Activated B cell treated with CpG ODN at 0.5 μM for 24 hours (primary cell): ENCODE results near the gene RNF126. TPM values are rescaled to one million over a fixed set of nuclear protein-coding genes. Genes with fewer than 3 reads are reported as not detected.

Experiments used
- ATAC-seq: fragments of 200-7000 bp; cut with Tn5 transposase; one replicate; pipeline ENCODE4 v1.10.0; 2021; ENCODE audit warnings: low read depth, mild to moderate bottlenecking, moderate library complexity
- CTCF ChIA-PET: fragments of 350-600 bp; sonication (Branson Sonifier 250); formaldehyde crosslinking; loops from one replicate; lab custom pipeline; 2021; ENCODE audit warnings: antibody characterized with exemption; lab: Charles Lee
- POLR2A ChIA-PET: fragments of 350-600 bp; sonication (Branson Sonifier 250); formaldehyde crosslinking; loops from one replicate; lab custom pipeline; 2021; ENCODE audit warnings: antibody characterized with exemption; lab: Charles Lee
- DNase-seq: peaks from one replicate; pipeline ENCODE4 v3.0.0; 2022
- H3K27ac Mint-ChIP-seq: one replicate; pipeline ENCODE4 v1.8.0; 2020; ENCODE audit warnings: mixed read lengths
- H3K27me3 Mint-ChIP-seq: one replicate; pipeline ENCODE4 v1.8.0; 2021; ENCODE audit warnings: mixed read lengths
- H3K36me3 Mint-ChIP-seq: one replicate; pipeline ENCODE4 v1.8.0; 2021; ENCODE audit warnings: low read depth, mixed read lengths
- H3K4me1 Mint-ChIP-seq: one replicate; pipeline ENCODE4 v1.8.0; 2021; ENCODE audit warnings: mixed read lengths
- H3K4me3 Mint-ChIP-seq: one replicate; pipeline ENCODE4 v1.8.0; 2020; ENCODE audit warnings: mild to moderate bottlenecking, mixed read lengths
- H3K9me3 Mint-ChIP-seq: one replicate; pipeline ENCODE4 v1.8.0; 2020; ENCODE audit warnings: mixed read lengths
- intact Hi-C: fragments of 100-400 bp; cut with micrococcal nuclease; formaldehyde crosslinking; loops from one replicate; pipeline ENCODE4 v1.15.1; 2024
- total RNA-seq: library from RNA; stranded (reverse); gene quantifications from 2 replicates; pipeline ENCODE4 v1.2.3, GENCODE V29; 2022
- TF ChIP-seq, protein P1 (sequence below): fragments of 200-600 bp; IDR thresholded peaks from one replicate; pipeline ENCODE4 v1.8.0; 2022; ENCODE audit warnings: antibody characterized with exemption, mild to moderate bottlenecking

Gene RNF126
- total RNA-seq, 1 donor from 2014 or later, result 82.7 TPM

DNA sequence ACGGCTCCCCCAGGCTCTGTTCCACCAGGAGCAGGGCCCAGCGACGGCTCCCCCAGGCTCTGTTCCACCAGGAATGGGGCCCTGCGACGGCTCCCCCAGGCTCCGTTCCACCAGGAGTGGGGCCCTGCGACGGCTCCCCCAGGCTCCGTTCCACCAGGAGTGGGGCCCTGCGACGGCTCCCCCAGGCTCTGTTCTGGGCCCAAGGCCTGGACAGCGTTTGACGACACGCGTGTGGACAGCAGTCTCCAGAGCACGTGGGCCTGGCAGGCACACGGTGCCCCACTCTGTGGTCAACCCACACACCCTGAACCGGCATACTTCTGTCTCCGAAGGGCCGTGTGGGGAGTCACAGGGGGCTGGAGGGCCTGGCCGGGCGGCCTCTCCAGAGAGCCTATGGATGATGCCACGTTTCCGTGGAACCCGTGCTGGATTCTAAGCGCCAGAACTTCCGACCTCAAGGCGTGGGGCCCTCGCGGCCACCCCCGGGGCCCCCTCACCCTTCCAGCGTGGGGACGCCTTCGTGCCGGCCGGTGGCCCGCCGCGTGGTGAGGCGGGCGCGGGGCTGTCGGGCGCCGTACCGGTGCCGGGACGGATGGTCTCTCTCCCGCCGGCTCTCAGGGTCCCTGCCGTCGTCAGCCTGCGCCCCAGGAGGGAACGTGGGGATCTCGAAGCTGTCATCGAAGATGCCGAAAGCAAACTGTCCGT lies 11.7 kb downstream of the RNF126 start:
- Mint-ChIP-seq H3K4me3 (no peak overlapping the region), H3K9me3 (no peaks in the 10 kb centered on the region), H3K27ac (no peak overlapping the region), H3K27me3 (no peaks in the 10 kb centered on the region), H3K36me3 (peaks cover 47% of the 10 kb centered on the region), H3K4me1 (peaks cover 20% of the 10 kb centered on the region)
- intact Hi-C loops, result no loop called here
- ATAC-seq, result no peak
- TF ChIP-seq, protein P1, sequence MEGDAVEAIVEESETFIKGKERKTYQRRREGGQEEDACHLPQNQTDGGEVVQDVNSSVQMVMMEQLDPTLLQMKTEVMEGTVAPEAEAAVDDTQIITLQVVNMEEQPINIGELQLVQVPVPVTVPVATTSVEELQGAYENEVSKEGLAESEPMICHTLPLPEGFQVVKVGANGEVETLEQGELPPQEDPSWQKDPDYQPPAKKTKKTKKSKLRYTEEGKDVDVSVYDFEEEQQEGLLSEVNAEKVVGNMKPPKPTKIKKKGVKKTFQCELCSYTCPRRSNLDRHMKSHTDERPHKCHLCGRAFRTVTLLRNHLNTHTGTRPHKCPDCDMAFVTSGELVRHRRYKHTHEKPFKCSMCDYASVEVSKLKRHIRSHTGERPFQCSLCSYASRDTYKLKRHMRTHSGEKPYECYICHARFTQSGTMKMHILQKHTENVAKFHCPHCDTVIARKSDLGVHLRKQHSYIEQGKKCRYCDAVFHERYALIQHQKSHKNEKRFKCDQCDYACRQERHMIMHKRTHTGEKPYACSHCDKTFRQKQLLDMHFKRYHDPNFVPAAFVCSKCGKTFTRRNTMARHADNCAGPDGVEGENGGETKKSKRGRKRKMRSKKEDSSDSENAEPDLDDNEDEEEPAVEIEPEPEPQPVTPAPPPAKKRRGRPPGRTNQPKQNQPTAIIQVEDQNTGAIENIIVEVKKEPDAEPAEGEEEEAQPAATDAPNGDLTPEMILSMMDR, result no peak
- no peak for DNase-seq
- CTCF ChIA-PET, result interaction anchor here (1.3 kb wide), 1 partner anchor 67 kb away, joined by 3 read pairs; no protein-coding TSS in a partner anchor
- POLR2A ChIA-PET, result no interaction called here

DNA sequence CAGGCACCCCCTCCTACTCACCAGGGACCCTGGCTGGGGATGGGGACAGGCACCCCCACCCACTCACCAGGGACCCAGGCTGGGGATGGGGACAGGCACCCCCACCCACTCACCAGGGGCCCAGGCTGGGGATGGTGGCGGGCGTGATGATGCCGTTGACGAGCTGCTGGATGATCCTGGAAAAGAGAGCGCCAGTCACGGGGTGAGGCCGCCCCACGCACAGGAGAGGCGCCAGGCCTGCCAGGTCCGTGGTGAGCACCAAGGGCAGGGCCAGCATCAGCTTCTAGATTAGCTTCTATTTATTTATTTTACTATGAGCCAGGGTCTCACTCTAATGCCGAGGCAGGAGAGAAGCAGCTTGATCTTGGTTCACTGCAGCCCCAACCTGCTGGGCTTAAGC lies 12.9 kb downstream of the RNF126 start:
- Mint-ChIP-seq H3K4me3 (no peak overlapping the region), H3K9me3 (no peaks in the 10 kb centered on the region), H3K4me1 (peaks cover 13% of the 10 kb centered on the region), H3K36me3 (peaks cover 42% of the 10 kb centered on the region), H3K27ac (no peak overlapping the region), H3K27me3 (no peaks in the 10 kb centered on the region)
- intact Hi-C loops, result no loop called here
- DNase-seq, result no peak
- POLR2A ChIA-PET, result interaction anchor here (3.6 kb wide), 1 partner anchor 10 kb away, joined by 21 read pairs; no protein-coding TSS in a partner anchor
- CTCF ChIA-PET, result interaction anchor here (1.3 kb wide), 1 partner anchor 66 kb away, joined by 3 read pairs; no protein-coding TSS in a partner anchor
- TF ChIP-seq, protein P1, result no peak
- ATAC-seq, result no peak

DNA sequence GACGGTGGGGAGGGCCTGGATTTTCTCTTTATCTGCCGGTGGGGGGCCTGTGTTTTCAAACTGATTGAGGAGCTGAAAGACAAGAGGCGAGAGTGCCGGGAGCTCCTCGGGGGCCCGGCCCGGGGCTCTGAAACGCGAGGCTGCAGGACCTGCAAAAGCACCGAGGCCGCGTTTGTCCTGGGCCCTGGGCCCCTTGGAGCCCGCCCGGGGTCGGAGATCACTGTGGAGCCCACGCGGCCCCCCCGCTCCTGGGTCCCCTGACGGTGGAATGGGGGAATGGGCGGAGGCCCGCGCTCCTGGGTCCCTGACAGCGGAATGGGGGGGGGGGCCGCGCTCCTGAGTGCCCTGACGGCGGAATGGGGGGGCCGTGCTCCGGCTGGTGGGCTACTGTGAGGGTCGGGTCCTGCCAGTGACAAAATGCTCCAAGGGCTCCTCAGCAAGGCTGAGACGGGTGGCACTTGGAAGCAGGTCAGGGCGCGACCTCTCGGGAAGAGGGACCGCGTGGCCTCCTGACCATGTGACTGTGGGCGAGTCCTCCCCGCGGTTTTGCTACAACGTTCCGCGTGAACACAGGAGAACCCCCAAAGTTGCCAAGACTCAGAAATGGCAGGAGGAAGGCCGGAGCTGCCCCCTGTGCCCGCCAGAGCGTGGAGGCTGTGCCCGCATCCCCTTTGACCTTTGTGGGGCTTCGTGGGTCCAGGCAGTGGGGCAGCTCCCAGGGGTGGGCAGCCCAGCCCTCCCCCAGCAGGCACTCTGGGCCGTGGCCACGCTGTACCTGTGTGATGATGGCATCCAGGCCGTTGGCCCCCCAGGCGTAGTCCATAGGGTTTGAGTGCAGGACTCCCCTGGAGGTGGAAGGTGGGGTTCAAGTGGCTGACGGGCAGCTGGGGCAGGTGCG lies 13.9 kb downstream of the RNF126 start:
- Mint-ChIP-seq H3K9me3 (no peaks in the 10 kb centered on the region), H3K36me3 (peaks cover 42% of the 10 kb centered on the region), H3K4me3 (no peak overlapping the region), H3K27me3 (no peaks in the 10 kb centered on the region), H3K4me1 (peaks cover 14% of the 10 kb centered on the region), H3K27ac (peak overlapping the region; percentile 59)
- ChIA-PET POLR2A (interaction anchor here (1.0 to 3.6 kb wide), 2 partner anchors 11 to 15 kb away, joined by 4 to 21 read pairs; partner anchors contain the start of gene POLRMT), CTCF (no interaction called here)
- DNase-seq (no peak), ATAC-seq (no peak)
- intact Hi-C loops, result no loop called here
- TF ChIP-seq, protein P1, result no peak

DNA sequence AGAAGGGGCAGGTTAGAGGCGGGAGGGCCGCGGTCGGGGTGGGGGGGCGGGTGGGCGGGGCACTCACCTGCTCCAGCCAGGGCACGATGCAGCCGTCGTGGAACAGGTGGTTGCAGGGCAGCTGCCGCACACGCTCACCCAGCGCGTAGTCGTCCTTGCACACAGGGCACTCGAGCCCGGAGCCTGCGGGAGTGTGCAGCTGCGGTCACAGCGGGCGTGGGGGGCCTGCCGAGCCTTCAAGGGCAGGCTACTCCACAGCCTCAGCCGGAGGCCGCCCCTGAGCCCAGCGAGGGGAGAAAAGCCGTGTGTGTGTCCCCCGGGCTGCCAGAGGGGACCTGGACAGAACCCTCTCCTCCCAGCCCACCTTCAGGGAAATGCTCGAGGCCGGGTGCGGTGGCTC lies 14.7 kb downstream of the RNF126 start:
- ATAC-seq, result no peak
- POLR2A ChIA-PET, result interaction anchor here (1.0 to 3.6 kb wide), 2 partner anchors 12 to 15 kb away, joined by 4 to 21 read pairs; partner anchors contain the start of gene POLRMT
- Mint-ChIP-seq H3K36me3 (peaks cover 40% of the 10 kb centered on the region), H3K4me1 (peaks cover 13% of the 10 kb centered on the region), H3K9me3 (no peaks in the 10 kb centered on the region), H3K27ac (peak overlapping the region; percentile 63), H3K4me3 (no peak overlapping the region), H3K27me3 (no peaks in the 10 kb centered on the region)
- DNase-seq, result no peak
- intact Hi-C loops, result no loop called here
- TF ChIP-seq, protein P1, result no peak
- CTCF ChIA-PET, result no interaction called here
